Smooth muscle cell (in vitro differentiated cells): ENCODE results near the gene TTLL6. TPM values are rescaled to one million over a fixed set of nuclear protein-coding genes. Genes with fewer than 3 reads are reported as not detected.

Source experiments
- DNase-seq: peaks from one replicate; lab custom pipeline; 2025; ENCODE audit not compliant: unreplicated experiment; lab: John Stamatoyannopoulos, UW
- H2AFZ ChIP-seq: fragments of 200-600 bp; sonication (generic); 2 replicates; pipeline ENCODE4 v1.6.0; 2016; ENCODE audit warnings: antibody characterized with exemption, low read depth, mild to moderate bottlenecking
- H3F3A ChIP-seq: fragments of 200-600 bp; sonication (generic); 2 replicates; pipeline ENCODE4 v1.6.0; 2017; ENCODE audit warnings: antibody characterized with exemption, low read depth
- H3K27ac ChIP-seq: fragments of 200-600 bp; sonication (generic); 2 replicates; pipeline ENCODE4 v1.5.1; 2016; ENCODE audit warnings: low read depth, mild to moderate bottlenecking
- H3K27me3 ChIP-seq: fragments of 200-600 bp; sonication (generic); 2 replicates; pipeline ENCODE4 v1.6.1; 2016; ENCODE audit warnings: low read depth, mild to moderate bottlenecking
- H3K36me3 ChIP-seq: fragments of 200-600 bp; sonication (generic); 2 replicates; pipeline ENCODE4 v1.5.1; 2016; ENCODE audit warnings: low read depth
- H3K4me1 ChIP-seq: fragments of 200-600 bp; sonication (generic); 2 replicates; pipeline ENCODE4 v1.5.1; 2016; ENCODE audit warnings: low read depth
- H3K4me2 ChIP-seq: fragments of 200-600 bp; sonication (generic); 2 replicates; pipeline ENCODE4 v1.6.0; 2016; ENCODE audit warnings: mild to moderate bottlenecking
- H3K4me3 ChIP-seq: fragments of 200-600 bp; sonication (generic); 2 replicates; pipeline ENCODE4 v1.5.1; 2016; ENCODE audit warnings: mild to moderate bottlenecking
- H3K79me2 ChIP-seq: fragments of 200-600 bp; sonication (generic); 2 replicates; pipeline ENCODE4 v1.6.0; 2016; ENCODE audit warnings: low read depth, mild to moderate bottlenecking
- H3K9ac ChIP-seq: fragments of 200-600 bp; sonication (generic); 2 replicates; pipeline ENCODE4 v1.6.0; 2016; ENCODE audit warnings: low read depth
- H3K9me3 ChIP-seq: fragments of 200-600 bp; sonication (generic); replicated peaks from 2 replicates; pipeline ENCODE4 v1.5.1; 2016; ENCODE audit warnings: low read depth
- H4K20me1 ChIP-seq: fragments of 200-600 bp; sonication (generic); 2 replicates; pipeline ENCODE4 v1.6.0; 2016; ENCODE audit warnings: low read depth
- WGBS: methylation state at CpG from one replicate; pipeline ENCODE4 v1.1.7; 2016; ENCODE audit warnings: low lambda C conversion rate; 5-methylcytosine and 5-hydroxymethylcytosine counted together
- polyA plus RNA-seq: library from polyadenylated mRNA; unstranded; fragments of >200 nt; fragmentation: Nextera tagmentation; extraction: Ambion mirVana; gene quantifications from 2 replicates; pipeline ENCODE4 v1.2.1, GENCODE V29; 2016
- total RNA-seq: library from RNA; depleted of rRNA; stranded (reverse); fragments of >200 nt; gene quantifications from 2 replicates; pipeline ENCODE4 v1.2.3, GENCODE V29; 2014
- TF ChIP-seq, protein P1 (sequence below): fragments of 200-600 bp; sonication (generic); IDR thresholded peaks from 2 replicates; pipeline ENCODE4 v1.5.1; 2017; ENCODE audit warnings: borderline replicate concordance, mild to moderate bottlenecking, antibody characterized with exemption; ENCODE audit not compliant: insufficient read depth, poor library complexity, severe bottlenecking

TTLL6 gene
- total and polyA plus RNA-seq, 2 experiments from 2014 or later: 0.41 TPM; not detected in 1

DNA sequence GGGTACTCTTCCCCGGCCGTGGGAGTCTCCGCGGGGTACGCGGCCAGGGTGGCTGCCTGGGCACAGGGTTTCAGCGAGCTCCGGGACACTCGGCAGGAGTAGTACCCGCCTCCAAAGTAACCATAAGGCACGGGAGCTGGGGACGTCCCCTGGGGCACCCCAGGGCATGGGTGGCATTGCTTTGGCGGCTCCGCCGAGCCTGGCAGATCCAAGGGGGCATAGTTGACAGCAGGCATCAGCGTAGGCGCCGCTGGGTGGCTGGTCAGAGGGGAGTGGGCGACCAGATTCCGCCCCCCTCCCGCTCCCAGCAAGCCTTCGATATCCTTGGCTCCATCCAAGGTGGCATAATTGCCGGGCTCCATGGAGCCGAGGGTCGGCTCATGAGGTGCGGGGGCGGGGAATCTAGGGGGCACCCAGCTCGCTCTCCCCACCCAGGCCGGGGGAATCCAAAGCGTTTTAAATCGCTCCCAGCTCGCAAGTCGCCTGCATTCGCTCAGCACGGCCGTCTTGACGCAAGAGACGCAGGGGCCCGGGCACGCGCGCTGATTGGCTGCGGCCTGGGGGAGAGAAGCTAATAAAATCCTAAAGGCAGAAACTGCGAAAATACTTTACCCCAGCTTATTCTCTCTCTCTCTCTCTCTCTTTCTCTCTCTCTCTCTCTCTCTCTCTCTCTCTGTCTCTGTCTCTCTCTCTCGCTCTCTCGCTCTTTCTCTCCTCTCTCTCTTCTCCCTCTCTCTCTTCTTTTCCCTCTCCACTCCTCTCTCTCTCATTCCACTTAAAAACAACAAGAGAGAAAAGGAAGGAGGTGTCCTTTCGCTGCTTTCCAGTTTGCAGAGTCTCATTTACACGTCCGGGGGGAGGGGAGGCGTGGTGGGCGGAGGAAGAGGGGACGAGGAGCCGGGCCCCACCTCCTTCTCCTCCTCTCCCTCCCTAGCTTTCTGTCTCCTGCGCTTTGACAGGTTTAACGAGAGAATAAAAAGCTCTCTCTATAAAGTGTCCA is 88.5 kb downstream of the TTLL6 start, which contains the start of gene HOXB13:
Gene HOXB13 (minus strand): TSS at position 519 of the 1,000 bp plus-strand sequence. CDS start 157 bp downstream, at position 362.
- peak within 1 kb of the TSS; percentile 70 for H3K9ac ChIP-seq
- H3F3A ChIP-seq: no peaks in the 10 kb centered on the region
- peak within 1 kb of the TSS; percentile 61 for H3K4me3 ChIP-seq
- no peaks in the 10 kb centered on the region for H3K36me3 ChIP-seq
- no peaks in the 10 kb centered on the region for H3K9me3 ChIP-seq
- H3K27me3 ChIP-seq: peaks cover 62% of the 10 kb centered on the region
- 5% methylated on average over 50 of the region's 55 CpGs for WGBS
- no peaks in the 10 kb centered on the region for H3K79me2 ChIP-seq
- peak within 1 kb of the TSS; percentile 83 for H3K27ac ChIP-seq
- H4K20me1 ChIP-seq: no peaks in the 10 kb centered on the region
- peak within 1 kb of the TSS; percentile 96 for H2AFZ ChIP-seq
- no peaks in the 10 kb centered on the region for H3K4me1 ChIP-seq
- TF ChIP-seq, protein P1, sequence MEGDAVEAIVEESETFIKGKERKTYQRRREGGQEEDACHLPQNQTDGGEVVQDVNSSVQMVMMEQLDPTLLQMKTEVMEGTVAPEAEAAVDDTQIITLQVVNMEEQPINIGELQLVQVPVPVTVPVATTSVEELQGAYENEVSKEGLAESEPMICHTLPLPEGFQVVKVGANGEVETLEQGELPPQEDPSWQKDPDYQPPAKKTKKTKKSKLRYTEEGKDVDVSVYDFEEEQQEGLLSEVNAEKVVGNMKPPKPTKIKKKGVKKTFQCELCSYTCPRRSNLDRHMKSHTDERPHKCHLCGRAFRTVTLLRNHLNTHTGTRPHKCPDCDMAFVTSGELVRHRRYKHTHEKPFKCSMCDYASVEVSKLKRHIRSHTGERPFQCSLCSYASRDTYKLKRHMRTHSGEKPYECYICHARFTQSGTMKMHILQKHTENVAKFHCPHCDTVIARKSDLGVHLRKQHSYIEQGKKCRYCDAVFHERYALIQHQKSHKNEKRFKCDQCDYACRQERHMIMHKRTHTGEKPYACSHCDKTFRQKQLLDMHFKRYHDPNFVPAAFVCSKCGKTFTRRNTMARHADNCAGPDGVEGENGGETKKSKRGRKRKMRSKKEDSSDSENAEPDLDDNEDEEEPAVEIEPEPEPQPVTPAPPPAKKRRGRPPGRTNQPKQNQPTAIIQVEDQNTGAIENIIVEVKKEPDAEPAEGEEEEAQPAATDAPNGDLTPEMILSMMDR: no peak
- peak within 1 kb of the TSS; percentile 97 for H3K4me2 ChIP-seq
- DNase-seq: peak; percentile 66

DNA sequence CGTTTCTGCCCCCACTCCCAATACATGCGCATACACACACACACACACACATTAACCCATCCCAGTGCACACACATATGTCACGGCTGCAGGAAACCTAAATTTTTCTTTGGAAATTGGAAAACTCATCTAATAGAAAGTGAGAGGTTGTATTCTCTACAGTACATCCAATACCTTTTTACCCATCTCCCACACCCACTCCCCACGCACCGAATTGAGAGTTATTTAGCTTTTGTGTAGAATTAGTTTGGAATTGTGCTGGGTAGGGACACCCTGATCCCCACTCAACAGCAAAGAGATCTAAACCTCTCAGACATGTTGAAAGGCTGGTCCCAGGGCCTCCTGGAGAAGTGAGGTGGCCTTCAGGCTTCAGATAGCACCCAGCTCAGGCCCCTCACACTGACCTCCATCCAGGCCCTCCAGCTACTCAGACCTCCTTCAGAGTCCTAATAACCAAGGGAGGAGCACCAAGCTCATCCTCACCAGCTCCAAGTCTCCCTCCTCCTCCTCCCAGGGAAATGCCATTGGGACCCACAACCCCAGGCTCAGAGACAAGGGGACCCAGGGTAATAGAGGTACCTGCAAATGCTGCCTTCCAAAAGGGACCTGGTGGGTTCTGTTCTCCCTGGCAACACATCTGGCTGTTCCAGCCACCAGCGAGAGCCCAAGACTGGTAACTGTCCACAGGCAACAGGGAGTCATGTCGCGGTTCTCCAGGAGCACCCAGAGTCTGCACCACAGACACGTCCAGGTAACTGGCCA is 89.4 kb downstream of the TTLL6 start:
- H4K20me1 ChIP-seq: no peaks in the 10 kb centered on the region
- H3K27me3 ChIP-seq: peaks cover 56% of the 10 kb centered on the region
- H2AFZ ChIP-seq: peak overlapping the region; percentile 96
- no peak overlapping the region for H3K27ac ChIP-seq
- no peaks in the 10 kb centered on the region for H3K79me2 ChIP-seq
- TF ChIP-seq, protein P1: no peak
- 51% methylated on average over 9 of the region's 9 CpGs for WGBS
- H3K4me1 ChIP-seq: no peaks in the 10 kb centered on the region
- no peaks in the 10 kb centered on the region for H3K9me3 ChIP-seq
- no peak overlapping the region for H3K9ac ChIP-seq
- no peaks in the 10 kb centered on the region for H3K36me3 ChIP-seq
- DNase-seq: no peak
- peak overlapping the region; percentile 97 for H3K4me2 ChIP-seq
- no peaks in the 10 kb centered on the region for H3F3A ChIP-seq
- peak overlapping the region; percentile 61 for H3K4me3 ChIP-seq

DNA sequence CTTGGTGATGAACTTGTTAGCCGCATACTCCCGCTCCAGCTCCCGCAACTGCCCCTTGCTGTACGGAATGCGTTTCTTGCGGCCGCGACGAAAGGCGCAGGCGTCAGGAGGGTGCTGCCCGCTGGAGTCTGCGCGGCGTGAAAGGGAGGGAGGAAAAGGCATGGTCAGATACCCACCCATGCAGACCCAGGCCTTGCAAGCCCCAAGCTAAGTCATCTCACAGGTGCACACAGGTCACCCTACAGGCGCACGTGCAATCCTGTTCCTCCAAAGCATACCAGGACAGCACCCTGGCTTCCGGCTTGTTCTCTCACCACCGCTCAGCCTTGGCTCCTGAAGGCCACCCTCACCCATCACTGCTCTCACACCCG is 90.1 kb downstream of the TTLL6 start:
- 48% methylated on average over 20 of the region's 20 CpGs for WGBS
- no peak overlapping the region for H2AFZ ChIP-seq
- H3K4me3 ChIP-seq: no peak overlapping the region
- H3F3A ChIP-seq: no peaks in the 10 kb centered on the region
- H3K36me3 ChIP-seq: no peaks in the 10 kb centered on the region
- H3K9ac ChIP-seq: no peak overlapping the region
- DNase-seq: no peak
- peaks cover 54% of the 10 kb centered on the region for H3K27me3 ChIP-seq
- H3K4me1 ChIP-seq: no peaks in the 10 kb centered on the region
- peak overlapping the region; percentile 97 for H3K4me2 ChIP-seq
- H3K9me3 ChIP-seq: no peaks in the 10 kb centered on the region
- no peak overlapping the region for H3K27ac ChIP-seq
- no peaks in the 10 kb centered on the region for H4K20me1 ChIP-seq
- TF ChIP-seq, protein P1: no peak
- no peaks in the 10 kb centered on the region for H3K79me2 ChIP-seq
